Esophagus muscularis mucosa (tissue), 4 donors: Measurements from ENCODE around the gene CDH10.

Experiments used
- EP300 ChIP-seq: sonication (generic); formaldehyde crosslinking; IDR thresholded peaks from one replicate; pipeline ENCODE4 v1.6.1; 2017; ENCODE audit warnings: antibody characterized with exemption
- POLR2A ChIP-seq: fragments of 450-650 bp; IDR thresholded peaks from one replicate; pipeline ENCODE4 v1.6.1; 2017; ENCODE audit warnings: antibody characterized with exemption, moderate library complexity, mild to moderate bottlenecking, low read depth
- POLR2AphosphoS5 ChIP-seq, 2 donors: sonication (generic); formaldehyde crosslinking; IDR thresholded peaks; one replicate each; pipeline ENCODE4 v1.6.1; 2017; ENCODE audit warnings: antibody characterized with exemption in 2 of 2
- TF ChIP-seq, protein P1 (sequence below), 3 experiments: fragments of 200-600 bp in 2 of 3; fragments of 450-650 bp in 1 of 3; sonication (generic) in 2 of 3; IDR thresholded peaks; one replicate each; pipeline ENCODE4 v1.5.1; 2017 to 2019; ENCODE audit warnings: antibody characterized with exemption in 3 of 3, mild to moderate bottlenecking in 2 of 3, moderate library complexity in 1 of 3

DNA sequence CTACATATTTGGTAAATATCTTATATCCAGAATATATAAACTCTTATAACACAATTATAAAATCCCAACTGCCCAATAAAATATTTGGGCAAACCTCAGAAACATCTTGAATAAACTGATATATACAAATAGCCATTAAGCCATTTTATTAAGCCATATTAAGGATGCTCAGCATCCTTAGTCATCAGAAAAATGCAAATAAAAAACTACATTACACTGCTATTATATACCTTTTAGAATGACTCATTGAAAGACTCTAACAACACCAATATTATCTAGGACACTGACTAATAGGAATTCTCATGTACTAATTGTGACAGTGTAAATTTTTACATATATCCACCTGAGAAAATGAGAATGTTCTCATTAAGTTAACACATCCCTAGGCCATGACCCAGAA is 77.8 kb downstream of the CDH10 start:
- no peak for TF ChIP-seq POLR2A
- TF ChIP-seq, protein P1, sequence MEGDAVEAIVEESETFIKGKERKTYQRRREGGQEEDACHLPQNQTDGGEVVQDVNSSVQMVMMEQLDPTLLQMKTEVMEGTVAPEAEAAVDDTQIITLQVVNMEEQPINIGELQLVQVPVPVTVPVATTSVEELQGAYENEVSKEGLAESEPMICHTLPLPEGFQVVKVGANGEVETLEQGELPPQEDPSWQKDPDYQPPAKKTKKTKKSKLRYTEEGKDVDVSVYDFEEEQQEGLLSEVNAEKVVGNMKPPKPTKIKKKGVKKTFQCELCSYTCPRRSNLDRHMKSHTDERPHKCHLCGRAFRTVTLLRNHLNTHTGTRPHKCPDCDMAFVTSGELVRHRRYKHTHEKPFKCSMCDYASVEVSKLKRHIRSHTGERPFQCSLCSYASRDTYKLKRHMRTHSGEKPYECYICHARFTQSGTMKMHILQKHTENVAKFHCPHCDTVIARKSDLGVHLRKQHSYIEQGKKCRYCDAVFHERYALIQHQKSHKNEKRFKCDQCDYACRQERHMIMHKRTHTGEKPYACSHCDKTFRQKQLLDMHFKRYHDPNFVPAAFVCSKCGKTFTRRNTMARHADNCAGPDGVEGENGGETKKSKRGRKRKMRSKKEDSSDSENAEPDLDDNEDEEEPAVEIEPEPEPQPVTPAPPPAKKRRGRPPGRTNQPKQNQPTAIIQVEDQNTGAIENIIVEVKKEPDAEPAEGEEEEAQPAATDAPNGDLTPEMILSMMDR (IDR thresholded peaks at IDR 0.05) = no peak
- no peak for TF ChIP-seq EP300
- no peak for TF ChIP-seq POLR2AphosphoS5 (IDR thresholded peaks at IDR 0.05)
